GM21737 (cell line): Measurements from ENCODE around the gene ANKRD31.
"Not testable (repeated sequence)": the region's sequence is repeated elsewhere in the genome, so short reads cannot be mapped to it uniquely, and the experiment has no call there.

Experiments used
- ATAC-seq: cut with Tn5 transposase; IDR thresholded peaks from one replicate; pipeline ENCODE4 v1.9.1; 2021; ENCODE audit warnings: mild to moderate bottlenecking, moderate library complexity; ENCODE audit not compliant: unreplicated experiment

The ANKRD31 gene

GRCh38 chr5:75236322-75237316 lies at the start of gene ANKRD31:
Gene ANKRD31 (minus strand): TSS chr5:75236878. CDS start chr5:75236686, 192 bp downstream.
- ATAC-seq, result peak; percentile 99

- ATAC-seq, result no peak
Measured at GRCh38 chr5:75286211-75286773, 49.6 kb upstream of the ANKRD31 start.

GRCh38 chr5:75282581-75282980 lies 45.9 kb upstream of the ANKRD31 start:
- no peak for ATAC-seq

GRCh38 chr5:75281716-75282465 lies 45.2 kb upstream of the ANKRD31 start:
- ATAC-seq, result no peak

- ATAC-seq, result no peak
Measured at GRCh38 chr5:75279321-75279720, 42.6 kb upstream of the ANKRD31 start.

GRCh38 chr5:75277463-75277862 lies 40.8 kb upstream of the ANKRD31 start:
- no peak for ATAC-seq

GRCh38 chr5:75275756-75276155 lies 39.1 kb upstream of the ANKRD31 start:
- ATAC-seq, result no peak

- no peak for ATAC-seq
Measured at GRCh38 chr5:75275147-75275546, 38.5 kb upstream of the ANKRD31 start.

- ATAC-seq, result no peak
Measured at GRCh38 chr5:75274486-75274885, 37.8 kb upstream of the ANKRD31 start.

GRCh38 chr5:75270605-75271004 lies 33.9 kb upstream of the ANKRD31 start:
- ATAC-seq, result not testable (repeated sequence)

- no peak for ATAC-seq
Measured at GRCh38 chr5:75265731-75266130, 29.1 kb upstream of the ANKRD31 start.

- ATAC-seq, result no peak
Measured at GRCh38 chr5:75262271-75262670, 25.6 kb upstream of the ANKRD31 start.

- ATAC-seq, result no peak
Measured at GRCh38 chr5:75260708-75261107, 24.0 kb upstream of the ANKRD31 start.

GRCh38 chr5:75250452-75250851 lies 13.8 kb upstream of the ANKRD31 start:
- ATAC-seq, result not testable (repeated sequence)

GRCh38 chr5:75245023-75245422 lies 8.3 kb upstream of the ANKRD31 start:
- ATAC-seq, result no peak

GRCh38 chr5:75243510-75243909 lies 6.8 kb upstream of the ANKRD31 start:
- no peak for ATAC-seq

- ATAC-seq, result no peak
Measured at GRCh38 chr5:75243100-75243499, 6.4 kb upstream of the ANKRD31 start.

- no peak for ATAC-seq
Measured at GRCh38 chr5:75242067-75242466, 5.4 kb upstream of the ANKRD31 start.

GRCh38 chr5:75239681-75240080 lies 3.0 kb upstream of the ANKRD31 start:
- ATAC-seq, result no peak

GRCh38 chr5:75235711-75236110 lies 967 bp downstream of the ANKRD31 start:
- no peak for ATAC-seq

GRCh38 chr5:75234251-75234650 lies 2.4 kb downstream of the ANKRD31 start:
- ATAC-seq, result no peak
